SKM-1 (cell line): Measurements from ENCODE around the gene CYP27A1.

ENCODE experiments used
- DNase-seq: peaks from one replicate; lab custom pipeline; 2025; ENCODE audit not compliant: unreplicated experiment; lab: John Stamatoyannopoulos, UW

Gene CYP27A1

GRCh38 chr2:218809515-218809914, 27.6 kb downstream of the CYP27A1 start:
- no peak for DNase-seq

- no peak for DNase-seq
Measured at GRCh38 chr2:218810256-218810655, 28.3 kb downstream of the CYP27A1 start.

- peak; percentile 32 for DNase-seq
Measured at GRCh38 chr2:218811382-218811781, 29.4 kb downstream of the CYP27A1 start.

GRCh38 chr2:218812096-218812815, 30.3 kb downstream of the CYP27A1 start:
- DNase-seq, result no peak

GRCh38 chr2:218812861-218813260, 30.9 kb downstream of the CYP27A1 start:
- DNase-seq, result no peak

GRCh38 chr2:218813771-218814460, 32.0 kb downstream of the CYP27A1 start:
- no peak for DNase-seq

GRCh38 chr2:218814540-218815243, 32.7 kb downstream of the CYP27A1 start:
- DNase-seq, result no peak

- DNase-seq, result no peak
Measured at GRCh38 chr2:218815244-218815637, 33.3 kb downstream of the CYP27A1 start.

GRCh38 chr2:218815649-218816048, 33.7 kb downstream of the CYP27A1 start:
- no peak for DNase-seq

- no peak for DNase-seq
Measured at GRCh38 chr2:218816561-218817011, 34.6 kb downstream of the CYP27A1 start.

GRCh38 chr2:218819093-218819492, 37.1 kb downstream of the CYP27A1 start:
- no peak for DNase-seq

GRCh38 chr2:218820746-218821369, 38.9 kb downstream of the CYP27A1 start:
- no peak for DNase-seq

- no peak for DNase-seq
Measured at GRCh38 chr2:218821605-218822211, 39.8 kb downstream of the CYP27A1 start.

GRCh38 chr2:218822622-218823021, 40.7 kb downstream of the CYP27A1 start:
- no peak for DNase-seq

- no peak for DNase-seq
Measured at GRCh38 chr2:218823196-218823855, 41.4 kb downstream of the CYP27A1 start.

- DNase-seq, result no peak
Measured at GRCh38 chr2:218824004-218824403, 42.1 kb downstream of the CYP27A1 start.

- DNase-seq, result no peak
Measured at GRCh38 chr2:218826791-218827190, 44.8 kb downstream of the CYP27A1 start.

- no peak for DNase-seq
Measured at GRCh38 chr2:218827701-218828476, 45.9 kb downstream of the CYP27A1 start.

GRCh38 chr2:218828477-218828778, 46.5 kb downstream of the CYP27A1 start:
- no peak for DNase-seq

- DNase-seq, result no peak
Measured at GRCh38 chr2:218829868-218830451, 48.0 kb downstream of the CYP27A1 start.
